ENCODE data around the gene TNFRSF13B. TPM values are rescaled to one million over a fixed set of nuclear protein-coding genes. Genes with fewer than 3 reads are reported as not detected.

Gene TNFRSF13B
- total RNA-seq, 1 experiment from 2014 or later = not detected

- Histone ChIP-seq H3K36me3 (ENCODE audit: control insufficient read depth in 1 of 2, insufficient read depth in 2 of 2, low read length in 2 of 2) (no peaks in the 10 kb centered on the region), H3K9me2 (ENCODE audit: insufficient read depth) (no peaks in the 10 kb centered on the region), H3K27me3 (ENCODE audit: insufficient read depth, low read length) (no peaks in the 10 kb centered on the region), H3K79me2 (ENCODE audit: insufficient read depth, low read length) (no peaks in the 10 kb centered on the region), H2AFZ (ENCODE audit: low read depth, low read length, poor library complexity, severe bottlenecking) (no peak overlapping the region), H4K20me1 (ENCODE audit: insufficient read depth) (no peaks in the 10 kb centered on the region), H3K9me3 (ENCODE audit: control insufficient read depth in 1 of 2, insufficient read depth in 1 of 2, low read depth in 1 of 2, low read length in 2 of 2) (no peaks in the 10 kb centered on the region), H3K9ac (ENCODE audit: low read length) (peak overlapping the region; percentile 46), H3K4me2 (ENCODE audit: low read length) (peak overlapping the region; percentile 49), H3K4me1 (ENCODE audit: control insufficient read depth in 1 of 2, insufficient read depth in 2 of 2, low read length in 2 of 2) (peaks cover 79 to 96% of the 10 kb centered on the region in 2 experiments), H3K4me3 (replicated peaks in 1 of 2; ENCODE audit: low read depth in 1 of 2, low read length in 2 of 2) (no peak overlapping the region), H3K27ac (ENCODE audit: low read depth, low read length) (peak overlapping the region; percentile 66)
- intact Hi-C loops (cut with micrococcal nuclease) = no loop called here
- no peak for ATAC-seq
- no peak for DNase-seq (ENCODE audit: low read depth, low spot score)
- ChIA-PET CTCF (no interaction called here), RAD21 (ENCODE audit: low non-redundant PET in 1 of 2, low total read pairs in 2 of 2, uncharacterized antibody in 2 of 2, unreplicated experiment in 2 of 2) (no interaction called here), POLR2A (interaction anchor here (2.3 kb wide), 1 partner anchor 10 kb away, joined by 11 read pairs; no protein-coding TSS in a partner anchor)
- no TSS peak for BruUV-seq (replicated peaks)
- TF ChIP-seq RAD21 (IDR thresholded peaks at IDR 0.05; ENCODE audit: low read depth) (no peak), POLR2AphosphoS5 (IDR thresholded peaks at IDR 0.05; ENCODE audit: low read depth, low read length) (no peak), REST (IDR thresholded peaks at IDR 0.05; ENCODE audit: low read depth) (no peak), ELF1 (IDR thresholded peaks at IDR 0.05; ENCODE audit: borderline replicate concordance, low read depth) (no peak), SRF (IDR thresholded peaks at IDR 0.05; ENCODE audit: low read depth) (no peak), EZH2phosphoT487 (IDR thresholded peaks at IDR 0.05; ENCODE audit: borderline replicate concordance) (no peak), ZNF274 (IDR thresholded peaks at IDR 0.05; ENCODE audit: low read depth, low read length) (no peak), EZH2 (IDR thresholded peaks at IDR 0.05) (no peak), SP1 (IDR thresholded peaks at IDR 0.05; ENCODE audit: low read depth) (no peak), SIN3A (IDR thresholded peaks at IDR 0.05; ENCODE audit: low read depth) (no peak), EGR1 (IDR thresholded peaks at IDR 0.05; ENCODE audit: low read depth) (no peak), CBX3 (IDR thresholded peaks at IDR 0.05; ENCODE audit: low read depth) (no peak), ATF3 (IDR thresholded peaks at IDR 0.05) (no peak), FOSL1 (IDR thresholded peaks at IDR 0.05; ENCODE audit: low read depth) (no peak), YY1 (IDR thresholded peaks at IDR 0.05; ENCODE audit: extremely low read depth, insufficient replicate concordance, low read depth, low read length) (no peak)
- TF ChIP-seq, protein P1, sequence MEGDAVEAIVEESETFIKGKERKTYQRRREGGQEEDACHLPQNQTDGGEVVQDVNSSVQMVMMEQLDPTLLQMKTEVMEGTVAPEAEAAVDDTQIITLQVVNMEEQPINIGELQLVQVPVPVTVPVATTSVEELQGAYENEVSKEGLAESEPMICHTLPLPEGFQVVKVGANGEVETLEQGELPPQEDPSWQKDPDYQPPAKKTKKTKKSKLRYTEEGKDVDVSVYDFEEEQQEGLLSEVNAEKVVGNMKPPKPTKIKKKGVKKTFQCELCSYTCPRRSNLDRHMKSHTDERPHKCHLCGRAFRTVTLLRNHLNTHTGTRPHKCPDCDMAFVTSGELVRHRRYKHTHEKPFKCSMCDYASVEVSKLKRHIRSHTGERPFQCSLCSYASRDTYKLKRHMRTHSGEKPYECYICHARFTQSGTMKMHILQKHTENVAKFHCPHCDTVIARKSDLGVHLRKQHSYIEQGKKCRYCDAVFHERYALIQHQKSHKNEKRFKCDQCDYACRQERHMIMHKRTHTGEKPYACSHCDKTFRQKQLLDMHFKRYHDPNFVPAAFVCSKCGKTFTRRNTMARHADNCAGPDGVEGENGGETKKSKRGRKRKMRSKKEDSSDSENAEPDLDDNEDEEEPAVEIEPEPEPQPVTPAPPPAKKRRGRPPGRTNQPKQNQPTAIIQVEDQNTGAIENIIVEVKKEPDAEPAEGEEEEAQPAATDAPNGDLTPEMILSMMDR (IDR thresholded peaks at IDR 0.05 in 2 of 3, conservative IDR thresholded peaks at IDR 0.05 in 1 of 3; ENCODE audit: borderline replicate concordance in 1 of 3, insufficient read depth in 1 of 3, low read depth in 2 of 3, low read length in 2 of 3) = no peak
These were observed 46.1 kb upstream of the TNFRSF13B start for GRCh38 chr17:17018021-17018441.
